CD4-positive, alpha-beta T cell treated with Interleukin-4 for 4 hours (primary cell): Measurements from ENCODE around the gene CTNND1.

ENCODE experiments used
- DNase-seq: peaks from one replicate; pipeline ENCODE4 v3.0.0-alpha.2; 2020

The CTNND1 gene

DNA sequence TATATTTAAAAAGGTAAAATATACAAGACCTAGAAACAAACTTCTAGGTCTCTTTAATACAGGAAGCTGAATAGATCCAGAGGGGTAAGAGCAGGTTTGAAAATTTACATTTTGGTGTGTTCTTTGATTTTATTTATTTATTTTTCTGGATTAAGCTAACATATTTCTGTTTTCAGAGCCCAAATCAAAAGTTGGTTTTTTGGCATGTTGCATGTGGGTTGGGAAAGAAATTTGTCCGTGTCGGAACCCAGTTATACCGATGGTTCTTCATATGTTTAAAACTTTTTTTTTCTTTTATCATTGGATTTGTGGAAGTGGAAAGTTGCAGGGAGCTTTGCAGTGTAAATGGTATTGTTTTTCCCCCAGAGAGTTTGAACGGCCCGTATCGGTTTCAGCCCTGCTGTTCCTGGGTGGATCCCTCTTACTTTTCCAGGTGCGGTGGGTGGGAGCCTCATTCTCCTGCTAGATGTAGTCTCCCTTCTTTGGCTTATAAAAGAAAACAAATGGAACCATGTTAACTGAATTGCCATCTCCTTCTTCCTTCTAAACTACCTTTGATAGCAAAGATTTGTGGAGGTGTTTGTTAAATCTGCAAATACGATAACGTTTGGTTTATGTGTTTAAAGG, 746 bp downstream of the CTNND1 start:
- DNase-seq: no peak

- DNase-seq: no peak
Observed at GRCh38 chr11:57763568-57763967, 2.0 kb downstream of the CTNND1 start.

- DNase-seq: no peak
Observed at GRCh38 chr11:57764021-57764420, 2.4 kb downstream of the CTNND1 start.

DNA sequence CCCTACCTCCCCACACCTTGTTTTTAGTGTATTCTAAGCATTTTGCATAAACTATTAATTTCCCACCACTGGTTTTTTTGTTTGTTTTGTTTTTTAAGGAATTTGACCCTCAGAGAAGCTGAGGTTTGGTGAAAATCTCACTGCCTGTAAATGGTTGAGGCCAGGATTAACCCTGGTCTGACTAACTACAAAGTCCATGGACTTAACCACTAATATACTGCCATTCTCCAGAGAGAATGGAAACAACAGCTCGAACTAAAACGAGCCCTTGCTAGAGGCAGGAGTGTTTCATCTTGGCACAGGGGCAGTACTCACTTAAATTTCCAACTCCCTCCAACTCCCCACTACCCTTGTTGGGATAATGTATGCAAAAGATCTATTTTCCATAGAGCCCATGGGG, 3.0 kb downstream of the CTNND1 start:
- DNase-seq: no peak

GRCh38 chr11:57764972-57765371, 3.4 kb downstream of the CTNND1 start:
- DNase-seq: no peak

GRCh38 chr11:57770793-57771192, 9.2 kb downstream of the CTNND1 start:
- DNase-seq: no peak

- no peak for DNase-seq
Observed at GRCh38 chr11:57771365-57771764, 9.8 kb downstream of the CTNND1 start.

GRCh38 chr11:57772562-57772961, 11.0 kb downstream of the CTNND1 start:
- no peak for DNase-seq

DNA sequence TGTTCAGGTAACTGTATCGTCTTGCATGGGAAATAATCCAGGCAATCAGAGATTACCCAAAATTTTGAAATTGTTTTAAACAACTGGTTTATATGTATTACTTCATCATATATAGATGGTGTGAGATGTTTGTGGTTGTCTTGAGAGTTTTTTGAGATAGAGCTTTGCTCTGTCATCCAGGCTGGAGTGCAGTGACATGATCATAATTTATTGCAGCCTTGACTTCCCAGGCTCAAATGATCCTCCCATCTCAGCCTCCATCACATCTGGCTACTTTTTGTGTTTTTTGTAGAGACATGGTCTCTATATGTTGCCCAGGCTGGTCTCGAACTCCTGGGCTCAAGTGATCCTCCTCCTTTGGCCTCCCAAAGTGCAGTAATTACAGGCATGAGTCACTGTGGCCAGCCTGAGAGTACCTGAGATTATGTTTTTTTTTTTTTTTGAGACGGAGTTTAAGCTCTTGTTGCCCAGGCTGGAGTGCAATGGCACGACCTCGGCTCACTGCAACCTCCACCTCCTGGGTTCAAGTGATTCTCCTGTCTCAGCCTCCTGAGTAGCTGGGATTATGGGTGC, 11.5 kb downstream of the CTNND1 start:
- DNase-seq: no peak

- DNase-seq: no peak
Observed at GRCh38 chr11:57775491-57775890, 13.9 kb downstream of the CTNND1 start.

GRCh38 chr11:57776031-57776521, 14.5 kb downstream of the CTNND1 start:
- no peak for DNase-seq

DNA sequence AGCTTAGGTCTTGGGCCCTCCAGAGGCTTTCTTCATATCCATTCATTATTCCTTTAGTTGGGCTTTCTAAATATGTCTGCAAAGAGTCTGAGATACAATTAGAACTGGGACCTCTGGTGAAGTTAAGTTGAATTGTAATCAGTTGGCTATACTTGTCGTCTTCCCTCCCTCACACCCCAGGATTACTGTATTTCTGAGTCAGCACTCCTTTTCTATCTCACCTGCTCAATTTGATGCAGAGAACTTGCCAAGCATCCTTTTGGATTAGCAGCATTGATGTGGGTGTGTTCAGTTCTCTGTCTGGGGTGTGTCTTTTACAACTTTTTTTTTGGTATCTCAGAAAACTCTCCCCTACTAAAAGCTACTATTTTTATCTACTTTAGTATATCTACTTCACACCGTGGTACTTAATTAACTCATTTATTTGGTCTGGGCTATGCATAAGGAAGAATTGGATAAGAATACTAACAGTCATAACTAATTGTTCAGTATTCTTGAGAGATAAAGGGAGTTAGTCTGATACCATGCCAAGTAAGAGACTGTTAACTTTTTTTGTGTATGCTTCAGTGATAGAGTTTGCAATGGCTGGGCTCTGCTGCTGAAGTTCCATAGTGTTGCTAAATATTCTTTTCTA, 15.1 kb downstream of the CTNND1 start:
- no peak for DNase-seq

DNA sequence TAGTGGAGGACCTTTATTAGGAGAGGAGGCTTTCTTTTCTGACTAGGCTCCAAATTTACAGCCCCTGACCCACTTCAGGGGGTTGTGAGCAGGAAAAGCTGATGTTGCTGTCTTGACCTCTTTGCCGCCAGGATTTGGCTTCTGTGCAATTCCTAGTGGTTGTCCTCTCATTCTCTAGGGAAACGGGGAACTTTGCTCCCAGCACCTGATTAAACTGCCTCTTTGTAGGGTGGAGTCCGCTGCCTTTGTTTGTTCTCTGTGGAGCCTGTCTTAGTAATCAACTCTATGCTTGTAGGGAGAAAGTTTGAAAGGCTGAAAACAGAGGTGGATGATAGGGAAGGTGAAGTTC, 16.3 kb downstream of the CTNND1 start:
- DNase-seq: no peak

DNA sequence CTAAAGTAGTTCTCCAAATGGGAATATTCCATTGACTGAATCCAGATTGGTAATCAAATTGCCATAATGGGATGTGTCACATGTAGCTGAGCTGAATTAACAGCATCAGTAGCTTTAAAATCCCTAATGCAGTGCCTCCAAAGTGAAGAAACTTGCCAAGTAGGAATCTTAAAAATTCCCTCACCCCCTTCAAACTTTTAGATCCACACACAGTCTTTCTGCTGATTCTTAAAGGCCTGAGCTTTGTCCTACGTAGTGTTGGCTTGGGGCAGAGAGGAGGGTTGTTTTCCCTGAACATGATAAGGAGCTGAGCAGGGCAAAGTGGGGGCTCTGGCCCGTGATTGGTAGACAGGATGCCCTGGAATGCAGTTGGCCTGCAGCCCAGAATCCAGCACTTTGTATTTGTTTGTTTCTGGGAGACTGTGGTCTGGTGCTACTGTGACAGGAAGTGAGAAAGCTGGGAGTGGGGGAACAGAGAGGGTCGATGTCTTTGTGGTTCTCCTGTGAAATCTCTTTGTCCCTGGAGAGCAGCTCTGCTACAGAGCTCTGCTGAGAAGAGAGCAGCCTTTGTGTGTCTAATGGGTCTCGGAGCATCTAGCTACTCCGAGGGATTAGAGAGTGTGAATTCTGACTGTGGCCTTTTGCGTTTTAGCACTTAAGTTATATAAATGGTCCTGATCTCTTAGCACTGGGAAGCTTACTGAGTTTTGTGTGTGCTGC, 16.9 kb downstream of the CTNND1 start:
- DNase-seq: no peak

DNA sequence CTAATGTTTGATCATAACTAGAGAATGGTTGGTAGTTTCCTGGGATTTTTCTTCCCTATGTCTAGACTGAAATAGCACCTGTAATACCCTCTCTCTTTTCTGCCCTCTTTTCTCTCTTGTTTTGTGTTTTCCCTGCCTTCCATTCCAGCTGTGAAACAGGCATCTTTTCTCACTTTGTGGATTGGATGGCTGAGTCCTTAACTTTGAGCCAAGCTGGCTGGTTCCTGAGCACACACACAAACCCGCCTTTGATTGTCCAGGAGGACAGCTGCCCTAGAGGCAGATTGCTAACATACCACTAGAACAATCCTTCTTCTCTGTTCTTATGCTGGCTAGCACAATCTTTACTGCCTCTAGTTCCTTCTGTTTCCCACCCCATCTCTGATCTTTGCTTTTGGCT, 17.7 kb downstream of the CTNND1 start:
- DNase-seq: no peak

- no peak for DNase-seq
Observed at GRCh38 chr11:57781529-57781943, 19.9 kb downstream of the CTNND1 start.

DNA sequence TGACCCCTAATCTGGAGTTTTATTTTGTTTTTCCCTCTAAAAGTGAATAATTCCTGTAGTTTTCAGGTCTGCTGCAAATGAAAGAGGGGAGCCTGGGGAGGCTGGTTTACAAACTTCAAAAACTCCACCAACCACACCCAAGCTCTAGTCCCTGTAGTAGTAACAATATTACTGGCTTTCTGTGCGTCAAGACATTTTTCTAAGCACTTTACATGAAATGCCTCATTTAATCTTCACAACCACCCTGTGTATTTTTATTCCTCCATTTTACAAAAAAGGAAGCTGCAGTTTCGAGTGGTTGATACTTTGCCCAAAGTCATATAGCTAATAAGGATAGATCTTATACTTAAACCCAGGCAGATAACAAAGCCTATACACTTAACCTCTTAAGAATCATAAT, 23.5 kb downstream of the CTNND1 start:
- no peak for DNase-seq

DNA sequence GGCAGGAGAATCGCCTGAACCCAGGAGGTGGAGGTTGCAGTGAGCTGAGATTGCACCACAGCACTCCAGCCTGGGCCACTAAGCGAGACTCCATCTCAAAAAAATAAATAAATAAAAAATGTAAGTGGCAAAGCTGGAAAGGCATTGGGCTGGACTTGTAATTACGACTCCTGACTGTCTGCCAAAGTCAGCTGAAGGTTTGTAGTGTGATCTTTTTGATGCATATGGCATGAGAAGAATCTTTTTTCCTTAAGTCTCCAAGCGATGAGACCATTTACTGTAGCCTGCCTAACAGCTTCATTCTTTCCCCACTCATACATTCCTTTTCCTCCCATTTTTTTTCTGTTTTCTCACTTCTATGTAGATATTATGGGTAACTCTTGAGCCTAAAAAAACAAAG, 24.8 kb downstream of the CTNND1 start:
- DNase-seq: no peak

GRCh38 chr11:57787006-57787604, 25.5 kb downstream of the CTNND1 start:
- no peak for DNase-seq

DNA sequence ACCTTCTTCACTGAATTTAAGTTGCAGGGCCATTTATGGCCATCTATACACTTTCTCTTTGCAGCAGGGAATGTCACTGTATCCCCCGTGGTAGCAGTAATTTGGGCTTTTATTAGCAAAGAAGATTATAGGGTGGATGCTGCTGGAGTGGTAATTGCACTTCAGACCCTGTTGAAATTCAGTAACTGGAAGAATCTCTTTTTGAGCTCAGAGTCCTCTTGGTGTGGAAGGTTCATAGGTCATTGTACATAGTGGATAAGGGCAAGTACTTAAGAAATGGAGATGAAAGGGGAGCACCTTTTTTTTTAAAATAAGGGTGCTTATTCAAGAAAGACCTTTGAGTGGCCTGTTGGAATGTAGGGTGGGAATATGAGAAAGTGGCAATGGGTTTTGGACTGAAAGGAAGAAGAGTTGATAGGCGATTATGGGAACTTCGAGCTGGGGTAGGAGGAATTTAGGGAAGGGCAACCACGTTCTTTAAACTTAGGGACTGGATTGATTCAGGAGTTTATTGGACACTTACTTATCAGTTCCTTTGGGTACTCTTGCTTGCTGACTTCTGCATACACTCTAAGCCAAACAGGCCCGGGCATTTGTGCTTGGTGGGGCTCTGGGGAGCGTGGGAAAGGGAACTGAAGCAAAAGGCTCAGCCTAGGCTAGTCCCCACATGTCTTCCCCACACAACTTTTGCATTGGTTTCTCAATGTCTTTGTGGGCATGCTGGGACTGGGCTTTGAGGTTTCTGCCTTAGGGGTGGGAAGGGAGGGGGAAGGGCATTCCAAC, 26.5 kb downstream of the CTNND1 start:
- DNase-seq: no peak

DNA sequence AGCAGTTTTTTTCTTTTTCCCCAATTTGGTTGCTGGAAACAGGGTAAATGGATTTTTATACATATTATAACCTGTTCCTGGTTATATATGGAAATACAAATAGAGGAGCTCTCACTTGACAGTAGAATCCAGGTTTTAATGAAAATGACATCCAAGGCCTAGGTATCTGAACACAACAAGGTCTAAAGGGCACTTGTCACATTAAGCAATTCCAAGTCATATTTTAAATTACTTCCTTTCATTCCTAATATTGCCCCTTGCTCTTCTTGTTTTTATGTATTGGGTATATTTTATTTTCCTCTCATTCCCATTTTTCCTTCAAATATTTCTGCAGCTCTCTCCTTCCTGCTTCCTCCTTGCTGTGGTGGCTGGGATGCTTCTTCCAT, 27.1 kb downstream of the CTNND1 start:
- DNase-seq: no peak

- DNase-seq: no peak
Observed at GRCh38 chr11:57791321-57792059, 29.9 kb downstream of the CTNND1 start.
